PC-9 (cell line): Measurements from ENCODE around the gene APOE. TPM values are rescaled to one million over a fixed set of nuclear protein-coding genes. Genes with fewer than 3 reads are reported as not detected.
A peak's percentile ranks its signal among the peaks of the same experiment; 100 is the strongest.

Source experiments
- BruUV-seq: library from RNA; stranded (reverse); fragments of 400-500 nt; replicated peaks from 2 replicates; lab custom pipeline; 2021; lab: Mats Ljungman, UMichigan
- CTCF ChIA-PET: fragments of 300-600 bp; sonication (Branson Sonifier 250); formaldehyde crosslinking; loops from one replicate; lab custom pipeline; 2022; ENCODE audit warnings: antibody characterized with exemption; lab: Charles Lee
- POLR2A ChIA-PET: fragments of 300-600 bp; sonication (Branson Sonifier 250); formaldehyde crosslinking; loops from one replicate; lab custom pipeline; 2022; ENCODE audit warnings: antibody characterized with exemption; ENCODE audit not compliant: unreplicated experiment; lab: Charles Lee
- DNase-seq, 2 experiments: peaks; one replicate each; pipeline versions ENCODE4 v3.0.0 to v3.0.0-alpha.2; 2015 to 2022; ENCODE audit warnings: mixed read lengths in 1 of 2
- H2AFZ ChIP-seq: fragments of 200-600 bp; sonication (generic); 2 replicates; pipeline ENCODE4 v1.8.1; 2017; ENCODE audit warnings: antibody characterized with exemption
- H3F3A ChIP-seq: fragments of 200-600 bp; sonication (generic); 2 replicates; pipeline ENCODE4 v1.8.1; 2017; ENCODE audit warnings: antibody characterized with exemption, mild to moderate bottlenecking, low read depth; ENCODE audit not compliant: insufficient read depth
- H3K27ac ChIP-seq: fragments of 200-600 bp; sonication (generic); 2 replicates; pipeline ENCODE4 v1.6.1; 2016; ENCODE audit warnings: mixed run types
- H3K27me3 ChIP-seq: fragments of 200-600 bp; sonication (generic); 2 replicates; pipeline ENCODE4 v1.6.1; 2016; ENCODE audit warnings: low read depth, mixed run types; ENCODE audit not compliant: insufficient read depth
- H3K36me3 ChIP-seq: fragments of 200-600 bp; sonication (generic); 2 replicates; pipeline ENCODE4 v1.6.1; 2016; ENCODE audit warnings: low read depth, mixed run types
- H3K4me1 ChIP-seq: fragments of 200-600 bp; sonication (generic); replicated peaks from 2 replicates; pipeline ENCODE4 v1.6.1; 2016; ENCODE audit warnings: mixed run types; ENCODE audit not compliant: insufficient read depth
- H3K4me2 ChIP-seq: fragments of 200-600 bp; sonication (generic); 2 replicates; pipeline ENCODE4 v1.6.1; 2017; ENCODE audit warnings: mixed run types
- H3K4me3 ChIP-seq: fragments of 200-600 bp; sonication (generic); 2 replicates; pipeline ENCODE4 v1.6.1; 2016; ENCODE audit warnings: mixed run types
- H3K79me2 ChIP-seq: fragments of 200-600 bp; sonication (generic); 2 replicates; pipeline ENCODE4 v1.6.1; 2017; ENCODE audit warnings: low read depth, mixed run types
- H3K9me2 ChIP-seq: fragments of 200-600 bp; sonication (generic); 2 replicates; pipeline ENCODE4 v1.8.1; 2017; ENCODE audit warnings: mild to moderate bottlenecking; ENCODE audit not compliant: insufficient read depth
- H3K9me3 ChIP-seq: fragments of 200-600 bp; sonication (generic); 2 replicates; pipeline ENCODE4 v1.8.1; 2016; ENCODE audit warnings: low read depth; ENCODE audit not compliant: insufficient read depth
- H4K20me1 ChIP-seq: fragments of 200-600 bp; sonication (generic); 2 replicates; pipeline ENCODE4 v1.8.1; 2017; ENCODE audit not compliant: insufficient read depth
- EZH2 ChIP-seq: fragments of 200-600 bp; sonication (generic); IDR thresholded peaks from 2 replicates; pipeline ENCODE4 v1.8.0; 2017; ENCODE audit warnings: antibody characterized with exemption, low read depth
- intact Hi-C: fragments of 100-400 bp; cut with micrococcal nuclease; formaldehyde crosslinking; loops from one replicate; pipeline ENCODE4 v1.10.0; 2022; ENCODE audit not compliant: unreplicated experiment
- total RNA-seq: library from RNA; stranded (reverse); gene quantifications from 2 replicates; pipeline ENCODE4 v1.2.3, GENCODE V29; 2021
- TF ChIP-seq, protein P1 (sequence below): fragments of 200-600 bp; sonication (generic); conservative IDR thresholded peaks from 2 replicates; pipeline ENCODE4 v1.6.1; 2017; ENCODE audit warnings: mixed run types, antibody characterized with exemption, mild to moderate bottlenecking, moderate library complexity

Gene APOE
- total RNA-seq, 1 experiment from 2014 or later = 11.5 TPM

DNA sequence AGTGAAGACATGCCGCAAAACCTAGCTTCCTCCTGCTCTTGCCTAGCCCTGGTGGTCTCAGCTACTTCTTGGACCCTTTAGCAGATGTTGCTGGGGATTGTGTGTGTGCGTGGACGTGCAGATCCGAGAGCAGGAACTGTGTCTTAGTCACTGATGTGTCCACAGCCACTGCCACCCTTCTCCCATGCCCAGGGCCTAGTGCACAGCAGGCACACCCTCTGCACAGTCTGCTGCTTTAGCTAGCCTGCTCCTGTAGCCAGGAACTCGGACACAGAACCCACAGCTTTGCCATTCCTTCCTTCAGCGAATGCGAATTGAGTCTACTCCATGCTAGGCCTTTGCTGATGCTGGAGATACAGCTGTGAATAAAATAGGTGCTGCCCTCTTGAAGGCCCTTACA lies 51.9 kb downstream of the APOE start:
- Histone ChIP-seq H3K4me1 (peaks cover 20% of the 10 kb centered on the region), H3K27ac (no peak overlapping the region), H3K27me3 (no peaks in the 10 kb centered on the region), H4K20me1 (peaks cover 61% of the 10 kb centered on the region), H3K36me3 (peaks cover 5% of the 10 kb centered on the region; the same call in 1 of the 2 replicates), H2AFZ (no peak overlapping the region), H3F3A (peaks cover 10% of the 10 kb centered on the region; the same call in 1 of the 2 replicates), H3K9me2 (no peaks in the 10 kb centered on the region), H3K4me2 (peak overlapping the region; percentile 96), H3K79me2 (peaks cover 70% of the 10 kb centered on the region), H3K4me3 (no peak overlapping the region), H3K9me3 (no peaks in the 10 kb centered on the region)
- ChIA-PET CTCF (interaction anchor here (0.6 kb wide), 1 partner anchor 79 kb away, joined by 3 read pairs; no protein-coding TSS in a partner anchor), POLR2A (no interaction called here)
- DNase-seq = no peak
- TF ChIP-seq, protein P1, sequence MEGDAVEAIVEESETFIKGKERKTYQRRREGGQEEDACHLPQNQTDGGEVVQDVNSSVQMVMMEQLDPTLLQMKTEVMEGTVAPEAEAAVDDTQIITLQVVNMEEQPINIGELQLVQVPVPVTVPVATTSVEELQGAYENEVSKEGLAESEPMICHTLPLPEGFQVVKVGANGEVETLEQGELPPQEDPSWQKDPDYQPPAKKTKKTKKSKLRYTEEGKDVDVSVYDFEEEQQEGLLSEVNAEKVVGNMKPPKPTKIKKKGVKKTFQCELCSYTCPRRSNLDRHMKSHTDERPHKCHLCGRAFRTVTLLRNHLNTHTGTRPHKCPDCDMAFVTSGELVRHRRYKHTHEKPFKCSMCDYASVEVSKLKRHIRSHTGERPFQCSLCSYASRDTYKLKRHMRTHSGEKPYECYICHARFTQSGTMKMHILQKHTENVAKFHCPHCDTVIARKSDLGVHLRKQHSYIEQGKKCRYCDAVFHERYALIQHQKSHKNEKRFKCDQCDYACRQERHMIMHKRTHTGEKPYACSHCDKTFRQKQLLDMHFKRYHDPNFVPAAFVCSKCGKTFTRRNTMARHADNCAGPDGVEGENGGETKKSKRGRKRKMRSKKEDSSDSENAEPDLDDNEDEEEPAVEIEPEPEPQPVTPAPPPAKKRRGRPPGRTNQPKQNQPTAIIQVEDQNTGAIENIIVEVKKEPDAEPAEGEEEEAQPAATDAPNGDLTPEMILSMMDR = no peak
- no peak for TF ChIP-seq EZH2
- intact Hi-C loops = loop anchor here (10.0 kb wide), 2 partner anchors 183 to 383 kb away; partner anchors contain the start of gene CBLC
- no TSS peak for BruUV-seq

DNA sequence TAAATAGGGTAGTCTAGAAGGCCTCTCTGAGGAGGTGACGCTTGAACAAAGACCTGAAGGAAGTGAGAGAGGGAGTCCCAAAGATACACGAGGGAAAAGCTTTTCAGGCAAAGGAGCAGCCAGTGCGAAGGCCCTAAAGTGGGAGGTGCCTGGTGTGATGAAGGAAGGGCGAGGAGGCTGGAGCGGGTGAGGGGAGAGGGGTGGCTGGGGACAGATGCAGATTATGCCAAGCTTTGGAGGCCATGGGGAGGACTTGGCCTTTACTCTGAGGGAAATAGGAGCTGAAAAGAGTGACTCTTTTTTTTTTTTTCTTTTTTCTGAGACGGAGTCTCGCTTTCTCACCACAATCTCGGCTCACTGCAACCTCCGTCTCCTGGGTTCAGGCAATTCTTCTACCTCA lies 52.5 kb downstream of the APOE start:
- Histone ChIP-seq H4K20me1 (peaks cover 61% of the 10 kb centered on the region), H3K4me1 (peaks cover 20% of the 10 kb centered on the region), H3K9me3 (no peaks in the 10 kb centered on the region), H3K36me3 (peaks cover 5% of the 10 kb centered on the region; the same call in 1 of the 2 replicates), H3K9me2 (no peaks in the 10 kb centered on the region), H2AFZ (no peak overlapping the region), H3K4me3 (no peak overlapping the region), H3K27me3 (no peaks in the 10 kb centered on the region), H3F3A (peaks cover 10% of the 10 kb centered on the region; the same call in 1 of the 2 replicates), H3K27ac (no peak overlapping the region), H3K4me2 (no peak overlapping the region), H3K79me2 (peaks cover 70% of the 10 kb centered on the region)
- no peak for TF ChIP-seq EZH2
- TF ChIP-seq, protein P1 = no peak
- no peak for DNase-seq
- CTCF ChIA-PET = interaction anchor here (0.6 kb wide), 1 partner anchor 284 kb away, joined by 9 read pairs; no protein-coding TSS in a partner anchor
- POLR2A ChIA-PET = interaction anchor here (0.7 kb wide), 1 partner anchor 727 kb away, joined by 4 read pairs; no protein-coding TSS in a partner anchor
- intact Hi-C loops = loop anchor here (10.0 kb wide), 2 partner anchors 183 to 383 kb away; partner anchors contain the start of gene CBLC
- no TSS peak for BruUV-seq

Other genes starting within 250 kb of the APOE start
- gene CEACAM19, start 234.3 kb upstream of the APOE start, total RNA-seq = 4.8 and 8.0 TPM in 2 replicates
- gene CEACAM16, start 206.6 kb upstream of the APOE start, total RNA-seq = not detected in 2 replicates
- 36.1 and 38.9 TPM in 2 replicates for gene BCL3, start 157.1 kb upstream of the APOE start, total RNA-seq
- 53.6 and 68.8 TPM in 2 replicates for gene CBLC, start 127.9 kb upstream of the APOE start, total RNA-seq
- 146 and 199 TPM in 2 replicates for gene BCAM, start 96.7 kb upstream of the APOE start, total RNA-seq
- 115 and 136 TPM in 2 replicates for gene NECTIN2, start 59.5 kb upstream of the APOE start, total RNA-seq
- gene TOMM40, start 14.5 kb upstream of the APOE start, total RNA-seq = 83.6 and 86.0 TPM in 2 replicates
- 27.4 and 31.1 TPM in 2 replicates for gene APOC1, start 8.8 kb downstream of the APOE start, total RNA-seq
- gene APOC4, start 36.4 kb downstream of the APOE start, total RNA-seq = not detected in 2 replicates
- not detected in 2 replicates for gene APOC2, start 40.3 kb downstream of the APOE start, total RNA-seq
- gene CLPTM1, start 49.6 kb downstream of the APOE start, total RNA-seq = 98.2 and 111 TPM in 2 replicates
- gene RELB, start 95.7 kb downstream of the APOE start, total RNA-seq = 5.8 and 10.6 TPM in 2 replicates
- gene CLASRP, start 133.2 kb downstream of the APOE start, total RNA-seq = 74.1 and 76.8 TPM in 2 replicates
- gene ZNF296, start 170.7 kb downstream of the APOE start, total RNA-seq = 3.1 and 3.7 TPM in 2 replicates
- gene GEMIN7, start 173.5 kb downstream of the APOE start, total RNA-seq = 29.6 and 30.6 TPM in 2 replicates
- 41.1 and 49.5 TPM in 2 replicates for gene PPP1R37, start 187.4 kb downstream of the APOE start, total RNA-seq